HFF-Myc (cell line): ENCODE data around the gene RASL10B.
"Not testable (repeated sequence)": the region's sequence is repeated elsewhere in the genome, so short reads cannot be mapped to it uniquely, and the experiment has no call there.

Source experiments
- DNase-seq: peaks from one replicate; pipeline ENCODE4 v3.0.0-alpha.2; 2011; ENCODE audit warnings: low read depth; ENCODE audit errors: extremely low read depth
- H3K4me3 ChIP-seq: replicated peaks from 2 replicates; pipeline ENCODE4 v1.5.1; 2011; ENCODE audit warnings: low read depth, mild to moderate bottlenecking, control low read depth, low read length
- TF ChIP-seq, protein P1 (sequence below): IDR thresholded peaks from 2 replicates; pipeline ENCODE4 v1.5.1; 2012; ENCODE audit warnings: mild to moderate bottlenecking, low read depth, low read length, control low read depth; ENCODE audit errors: missing control alignments

RASL10B gene

DNA sequence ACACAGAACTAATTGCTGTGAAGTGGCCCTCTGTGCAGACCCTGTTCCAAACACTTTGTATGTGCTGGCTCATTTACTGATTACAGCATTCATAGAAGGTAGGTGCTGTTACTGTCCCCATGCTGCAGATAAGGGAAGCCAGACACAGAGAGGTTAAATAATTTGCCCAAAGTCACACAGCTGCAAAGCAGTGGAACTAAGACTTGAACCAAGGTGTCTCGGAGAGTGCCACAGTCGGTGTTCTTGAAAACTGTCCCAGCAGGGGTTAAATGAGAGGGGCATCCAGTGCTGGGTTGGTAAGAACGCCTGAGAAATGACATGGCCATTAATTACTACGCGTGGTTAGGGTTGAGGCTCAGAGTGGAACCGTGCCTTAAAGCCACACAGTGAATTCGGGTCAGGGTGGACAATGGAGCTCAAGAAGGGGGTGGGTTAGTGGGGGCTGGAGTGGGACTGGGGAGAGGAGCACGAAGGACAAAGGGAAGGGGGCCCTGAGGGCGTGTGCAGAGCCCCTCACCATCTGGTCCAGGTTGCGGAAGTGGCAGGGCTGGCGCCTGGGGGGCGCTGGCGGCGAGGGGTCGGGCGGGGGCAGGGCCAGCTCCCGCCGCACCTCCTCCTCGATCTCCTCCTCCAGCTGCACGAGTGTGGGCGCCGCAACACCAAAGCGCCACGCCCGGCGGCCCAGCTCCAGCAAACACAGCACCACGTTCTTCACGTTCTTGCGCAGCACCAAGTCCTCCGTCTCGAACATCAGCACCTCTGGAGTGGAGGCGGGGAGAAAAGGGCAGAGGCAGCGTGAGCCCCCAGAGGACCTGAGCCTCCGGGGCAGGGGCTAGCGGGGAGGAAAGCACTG, 18.3 kb downstream of the RASL10B start:
- no peak overlapping the region for H3K4me3 ChIP-seq
- TF ChIP-seq, protein P1, sequence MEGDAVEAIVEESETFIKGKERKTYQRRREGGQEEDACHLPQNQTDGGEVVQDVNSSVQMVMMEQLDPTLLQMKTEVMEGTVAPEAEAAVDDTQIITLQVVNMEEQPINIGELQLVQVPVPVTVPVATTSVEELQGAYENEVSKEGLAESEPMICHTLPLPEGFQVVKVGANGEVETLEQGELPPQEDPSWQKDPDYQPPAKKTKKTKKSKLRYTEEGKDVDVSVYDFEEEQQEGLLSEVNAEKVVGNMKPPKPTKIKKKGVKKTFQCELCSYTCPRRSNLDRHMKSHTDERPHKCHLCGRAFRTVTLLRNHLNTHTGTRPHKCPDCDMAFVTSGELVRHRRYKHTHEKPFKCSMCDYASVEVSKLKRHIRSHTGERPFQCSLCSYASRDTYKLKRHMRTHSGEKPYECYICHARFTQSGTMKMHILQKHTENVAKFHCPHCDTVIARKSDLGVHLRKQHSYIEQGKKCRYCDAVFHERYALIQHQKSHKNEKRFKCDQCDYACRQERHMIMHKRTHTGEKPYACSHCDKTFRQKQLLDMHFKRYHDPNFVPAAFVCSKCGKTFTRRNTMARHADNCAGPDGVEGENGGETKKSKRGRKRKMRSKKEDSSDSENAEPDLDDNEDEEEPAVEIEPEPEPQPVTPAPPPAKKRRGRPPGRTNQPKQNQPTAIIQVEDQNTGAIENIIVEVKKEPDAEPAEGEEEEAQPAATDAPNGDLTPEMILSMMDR = no peak
- no peak for DNase-seq

DNA sequence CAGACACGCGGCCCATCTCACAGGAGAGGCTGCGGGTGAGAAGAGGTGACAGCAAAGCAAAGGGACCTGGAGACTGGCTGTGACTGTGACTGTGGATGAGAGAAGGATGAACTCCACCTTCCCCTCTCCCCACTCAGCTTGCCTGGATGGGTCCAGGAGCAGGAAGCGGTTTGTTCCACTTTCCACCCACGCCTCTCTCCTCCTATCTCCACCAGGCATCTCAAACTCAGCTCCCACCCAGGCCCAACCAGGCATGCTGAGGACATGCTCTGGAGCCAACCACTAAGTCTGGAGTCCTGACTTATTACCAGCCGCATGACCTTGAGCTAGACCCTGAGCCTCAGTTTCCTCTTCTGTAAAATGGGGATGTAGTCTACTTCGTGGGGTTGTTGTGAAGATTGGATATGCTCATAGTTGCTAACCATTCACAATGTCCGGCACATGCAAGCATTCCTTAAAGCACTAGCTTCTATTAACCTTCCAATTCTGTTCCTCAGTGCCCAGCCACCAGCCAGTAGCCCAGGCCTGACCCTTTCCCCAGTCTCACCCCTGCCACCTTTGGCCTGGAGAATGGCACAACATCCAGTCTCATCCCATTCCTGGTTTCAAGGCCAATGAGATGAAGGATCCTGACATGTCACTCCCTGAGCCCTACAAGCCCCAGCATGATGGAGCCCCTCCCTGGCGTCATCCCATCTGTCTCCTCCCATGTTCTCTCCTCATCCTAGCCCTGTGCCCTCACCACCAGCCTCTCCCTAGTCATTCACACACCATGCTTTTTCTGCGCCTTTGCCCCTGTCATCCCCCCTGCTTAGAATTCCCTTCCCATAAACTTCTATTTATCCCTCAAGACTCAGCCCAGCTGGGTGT, 19.3 kb downstream of the RASL10B start:
- DNase-seq = no peak
- H3K4me3 ChIP-seq = no peak overlapping the region
- TF ChIP-seq, protein P1 = no peak

DNA sequence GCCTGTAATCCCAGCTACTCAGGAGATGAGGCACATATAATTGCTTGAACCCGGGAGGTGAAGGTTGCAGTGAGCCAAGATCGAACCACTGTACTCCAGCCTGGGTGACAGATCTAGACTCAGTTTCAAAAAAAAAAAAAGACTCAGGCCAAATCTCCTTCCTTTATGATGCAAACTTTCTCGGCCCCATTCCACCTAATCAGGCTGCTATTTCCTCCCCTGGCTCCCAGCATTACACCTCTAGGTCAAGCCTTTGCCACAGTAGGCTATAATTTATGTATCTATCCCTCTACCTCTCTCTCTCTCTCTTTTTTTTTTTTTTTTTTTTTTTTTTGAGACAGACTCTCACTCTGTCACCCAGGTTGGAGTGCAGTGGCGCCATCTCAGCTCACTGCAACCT, 20.1 kb downstream of the RASL10B start:
- DNase-seq, H3K4me3 ChIP-seq: not testable (repeated sequence)

DNA sequence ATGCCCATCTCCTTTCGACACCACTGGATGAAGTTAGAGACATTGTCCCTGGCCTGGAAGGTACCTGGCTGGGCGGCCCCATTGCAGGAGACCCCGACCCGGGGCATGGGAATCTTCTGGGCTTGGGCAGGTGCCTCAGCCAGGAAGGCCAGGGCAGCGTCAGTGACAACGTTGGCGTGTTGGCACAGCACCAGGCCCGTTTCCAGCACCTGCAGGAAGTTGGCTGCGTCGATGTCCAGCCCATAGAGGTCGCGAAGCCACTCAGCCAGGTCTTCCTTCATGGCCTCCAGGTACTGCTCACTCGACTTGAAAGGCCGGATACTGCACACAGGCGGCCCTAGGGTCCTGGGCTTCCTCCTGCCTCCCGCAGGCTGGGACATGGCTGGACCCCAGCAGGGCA, 21.0 kb downstream of the RASL10B start:
- DNase-seq = no peak
- H3K4me3 ChIP-seq = no peak overlapping the region
- TF ChIP-seq, protein P1 = no peak

DNA sequence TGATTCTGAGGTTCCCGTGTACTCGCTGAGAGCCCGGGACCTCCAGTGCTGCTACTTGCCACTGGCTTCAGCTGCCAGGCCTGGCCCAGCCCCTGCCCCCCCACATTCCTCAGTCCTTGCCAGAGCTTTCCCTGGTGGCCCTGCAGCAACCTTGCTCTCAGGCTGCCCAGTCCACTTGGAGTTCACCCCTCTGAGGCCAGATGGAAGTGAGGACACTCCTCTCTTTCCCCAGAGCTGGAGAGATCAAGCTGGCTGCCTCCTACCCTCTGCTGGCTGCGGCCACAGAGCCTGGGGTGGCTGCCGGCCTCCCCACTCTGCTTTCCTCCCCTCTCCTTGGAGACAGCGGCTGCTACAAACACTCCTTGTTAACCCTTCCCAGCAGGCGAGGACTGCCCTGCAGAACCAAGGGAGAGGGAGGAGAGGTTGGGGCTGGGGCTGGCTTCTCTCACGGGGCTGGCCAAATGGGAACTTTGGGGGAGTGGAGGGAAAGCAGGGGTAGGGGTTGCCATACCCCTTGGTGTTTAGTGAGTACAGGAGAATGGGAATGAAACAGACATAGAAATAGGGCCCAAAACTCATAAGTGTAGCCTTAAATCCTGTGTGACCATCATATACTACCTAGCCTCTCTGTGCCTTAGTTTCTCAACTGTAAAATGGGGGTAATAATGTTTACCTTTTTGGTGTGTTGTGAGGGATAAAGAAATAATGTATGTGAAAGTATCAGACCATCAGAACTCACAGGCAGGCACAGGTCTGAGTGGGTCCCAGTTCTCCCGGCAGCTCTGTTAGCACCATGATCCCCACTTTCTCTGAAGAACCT, 21.7 kb downstream of the RASL10B start, which contains the start of gene GAS2L2:
Gene GAS2L2, minus strand, starts transcription at position 295 of the 820 bp plus-strand sequence. CDS start 389 bp downstream, outside the sequence.
- H3K4me3 ChIP-seq = no peak within 1 kb of the TSS
- TF ChIP-seq, protein P1 = no peak
- DNase-seq = no peak

DNA sequence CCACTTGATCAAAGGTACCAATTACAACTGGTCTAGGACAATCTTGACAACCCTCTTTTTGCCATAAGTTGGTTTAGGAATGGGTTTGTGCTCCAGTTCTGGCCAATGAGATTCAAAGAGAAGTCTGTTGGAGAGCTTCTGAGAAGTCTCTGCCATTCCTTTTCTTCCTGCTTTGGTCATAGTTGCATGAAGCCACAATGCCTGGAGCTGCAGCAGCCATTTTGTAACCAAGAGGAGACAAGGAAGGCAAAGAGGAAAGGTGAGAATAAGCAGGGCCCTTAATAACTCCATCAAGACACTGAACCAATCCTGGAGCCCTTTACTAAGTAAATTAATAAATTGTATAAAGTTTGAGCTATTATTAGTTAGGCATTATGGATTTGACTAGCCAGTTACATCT, 25.8 kb downstream of the RASL10B start:
- TF ChIP-seq, protein P1 = no peak
- no peak for DNase-seq
- no peak overlapping the region for H3K4me3 ChIP-seq
